SH-SY5Y (cell line): Measurements from ENCODE around the gene GARIN5B.

ENCODE experiments used
- GATA2 ChIP-seq: IDR thresholded peaks from 2 replicates; pipeline ENCODE4 v1.6.1; 2011; ENCODE audit warnings: mild to moderate bottlenecking, low read depth, low read length
- GATA3 ChIP-seq: IDR thresholded peaks from 2 replicates; pipeline ENCODE4 v1.6.1; 2011; ENCODE audit warnings: low read depth, mild to moderate bottlenecking, low read length, moderate library complexity

- no peak for TF ChIP-seq GATA2
- TF ChIP-seq GATA3 = no peak
Observed at GRCh38 chr19:55325172-55325571, 37.9 kb downstream of the GARIN5B start, which contains the start of gene TMEM150B.
